Myocyte (in vitro differentiated cells): Measurements from ENCODE around the gene DDX11. TPM values are rescaled to one million over a fixed set of nuclear protein-coding genes. Genes with fewer than 3 reads are reported as not detected.
"Not testable (repeated sequence)": the region's sequence is repeated elsewhere in the genome, so short reads cannot be mapped to it uniquely, and the experiment has no call there.

Source experiments
- DNase-seq: peaks from one replicate; pipeline ENCODE4 v3.0.0-alpha.2; 2012; ENCODE audit warnings: low read depth
- total RNA-seq: library from RNA; depleted of rRNA; stranded (reverse); fragments of >200 nt; gene quantifications from 2 replicates; pipeline ENCODE4 v1.2.3, GENCODE V29; 2014

DDX11 gene
- total RNA-seq, 1 donor from 2014 or later, result 23.7 TPM

DNA sequence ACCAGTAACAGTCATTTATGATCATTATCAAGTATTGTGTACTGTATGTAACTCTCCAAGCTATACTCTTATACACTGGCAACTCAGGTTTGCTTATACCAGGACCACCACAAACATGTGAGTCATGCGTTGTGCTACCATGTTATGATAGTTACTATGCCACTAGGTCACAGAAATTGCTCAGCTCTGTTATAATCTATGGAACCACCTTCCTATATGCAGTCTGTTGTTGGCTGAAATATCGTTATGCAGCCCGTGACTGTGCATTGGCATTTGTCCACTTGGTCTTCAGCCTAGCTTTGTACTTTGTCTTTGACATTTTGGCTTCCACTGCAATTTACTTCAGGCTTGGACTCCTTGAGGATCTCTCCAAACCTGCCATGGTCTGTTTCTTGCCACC, 7.5 kb upstream of the DDX11 start:
- DNase-seq, result not testable (repeated sequence)

- DNase-seq, result not testable (repeated sequence)
Measured at GRCh38 chr12:31067656-31068055, 6.0 kb upstream of the DDX11 start.

DNA sequence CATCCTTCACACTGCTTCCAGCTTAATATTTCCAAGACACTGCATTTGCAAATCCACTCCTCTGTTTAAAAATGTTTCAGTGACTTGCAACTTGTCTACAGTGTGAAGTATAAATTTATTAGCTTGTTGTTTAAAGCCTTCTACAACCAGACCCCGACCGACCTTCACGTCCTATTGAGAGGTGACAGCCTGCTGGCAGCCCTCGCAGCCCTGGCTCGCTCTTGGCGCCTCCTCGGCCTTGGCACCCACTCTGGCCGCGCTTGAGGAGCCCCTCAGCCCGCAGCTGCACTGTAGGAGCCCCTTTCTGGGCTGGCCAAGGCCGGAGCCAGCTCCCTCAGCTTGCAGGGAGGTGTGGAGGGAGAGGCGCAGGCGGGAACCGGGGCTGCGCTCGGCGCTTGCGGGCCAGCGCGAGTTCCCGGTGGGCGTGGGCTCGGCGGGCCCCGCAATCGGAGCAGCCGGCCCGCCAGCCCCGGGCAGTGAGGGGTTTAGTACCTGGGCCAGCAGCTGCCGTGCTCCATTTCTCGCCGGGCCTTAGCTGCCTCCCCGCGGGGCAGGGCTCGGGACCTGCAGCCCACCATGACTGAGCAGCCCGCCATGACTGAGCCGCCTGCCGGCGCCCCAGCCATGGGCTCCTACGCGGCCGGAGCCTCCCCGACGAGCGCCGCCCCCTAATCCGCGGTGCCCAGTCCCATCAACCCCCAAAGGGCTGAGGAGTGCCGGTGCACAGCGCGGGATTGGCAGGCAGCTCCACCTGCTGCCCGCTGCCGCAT, 2.5 kb upstream of the DDX11 start:
- DNase-seq, result not testable (repeated sequence)

DNA sequence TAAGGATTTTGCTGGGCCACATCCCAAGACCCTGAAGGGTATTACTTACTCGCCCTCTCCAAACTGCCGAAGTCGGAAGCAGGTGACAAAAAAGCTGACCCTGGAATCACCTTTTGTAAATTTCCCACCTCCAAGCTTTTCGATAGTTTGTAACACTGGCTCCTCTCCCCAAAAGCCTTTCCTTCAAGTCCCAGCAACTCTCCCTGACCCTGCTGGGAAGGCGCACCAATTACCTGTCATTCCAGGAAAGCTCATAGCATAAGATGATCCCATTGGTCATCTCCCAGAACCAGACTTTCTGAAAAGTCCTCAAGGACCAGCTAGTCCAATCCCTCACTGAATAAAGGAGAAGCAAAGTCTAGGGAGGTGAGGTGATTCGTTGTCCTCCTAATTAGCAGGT, 698 bp upstream of the DDX11 start:
- not testable (repeated sequence) for DNase-seq

DNA sequence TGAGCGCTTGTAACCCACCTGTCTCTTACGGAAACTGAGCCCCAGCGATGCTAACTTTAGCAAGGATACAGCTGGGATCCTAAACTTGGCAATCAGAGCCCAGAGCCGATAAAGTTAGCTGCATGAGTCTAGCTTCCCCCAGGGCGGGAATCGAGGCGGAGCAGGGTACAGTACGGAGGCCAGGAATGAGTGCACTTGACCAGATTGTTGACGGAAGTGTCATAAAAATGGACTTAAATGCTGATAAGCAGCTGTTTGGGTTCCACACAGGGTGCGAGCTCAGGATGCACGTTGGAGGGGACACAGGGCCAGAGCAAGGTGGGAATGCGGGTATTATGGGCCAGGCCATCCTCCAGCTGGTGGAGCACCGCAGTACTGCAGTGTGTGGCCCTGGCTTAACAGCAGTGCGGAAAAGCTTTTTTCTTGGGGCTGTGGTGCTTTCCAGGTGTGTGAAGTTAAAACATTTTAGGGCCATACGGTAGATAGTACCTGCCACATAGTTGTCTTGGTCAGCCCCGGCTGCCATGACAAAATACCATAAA, 744 bp downstream of the DDX11 start:
- DNase-seq, result not testable (repeated sequence)

GRCh38 chr12:31076150-31076549, 2.5 kb downstream of the DDX11 start:
- not testable (repeated sequence) for DNase-seq

GRCh38 chr12:31077095-31077494, 3.4 kb downstream of the DDX11 start:
- not testable (repeated sequence) for DNase-seq

- peak; percentile 11 for DNase-seq
Measured at GRCh38 chr12:31077998-31078397, 4.3 kb downstream of the DDX11 start.

- not testable (repeated sequence) for DNase-seq
Measured at GRCh38 chr12:31079421-31079820, 5.8 kb downstream of the DDX11 start.

DNA sequence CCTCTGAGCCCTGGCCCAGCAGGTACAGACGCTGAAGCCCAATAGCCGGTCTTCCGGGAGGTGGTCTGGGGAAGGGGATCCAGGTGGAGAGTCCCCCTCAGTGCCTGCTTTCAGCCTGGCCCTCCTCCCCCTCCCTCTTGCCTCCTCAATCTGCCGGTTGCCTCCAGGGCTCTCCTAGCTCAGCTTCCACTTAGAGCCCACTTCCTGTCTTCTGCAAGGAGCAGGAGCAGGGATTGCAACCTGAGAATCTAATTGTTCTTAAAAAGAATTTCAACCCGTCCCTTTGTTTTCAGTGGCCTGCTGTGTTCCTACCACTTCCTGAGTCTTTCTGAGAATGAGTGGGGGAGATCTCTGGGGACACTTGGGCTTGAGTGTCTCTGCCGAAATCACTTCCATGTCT, 6.6 kb downstream of the DDX11 start:
- peak; percentile 35 for DNase-seq

DNA sequence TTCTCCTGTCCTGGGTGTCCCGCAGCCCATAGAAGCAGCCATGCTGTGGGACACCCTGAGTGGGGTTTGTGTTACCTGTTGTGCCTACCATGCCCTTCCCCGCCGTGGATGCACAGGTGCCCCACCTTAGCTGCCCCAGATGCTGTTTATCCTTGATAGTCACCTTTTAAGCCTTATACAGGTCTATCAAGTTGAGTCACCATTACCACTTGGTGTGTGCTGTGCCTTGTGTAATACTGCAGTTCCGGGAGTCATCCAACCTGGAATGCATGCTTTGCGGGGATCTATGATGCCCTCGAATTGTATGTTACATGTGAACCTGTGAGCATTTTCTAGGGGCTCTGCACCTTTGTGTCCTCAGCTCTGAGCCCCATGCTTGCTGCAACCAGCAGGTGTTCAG, 7.6 kb downstream of the DDX11 start:
- not testable (repeated sequence) for DNase-seq

DNA sequence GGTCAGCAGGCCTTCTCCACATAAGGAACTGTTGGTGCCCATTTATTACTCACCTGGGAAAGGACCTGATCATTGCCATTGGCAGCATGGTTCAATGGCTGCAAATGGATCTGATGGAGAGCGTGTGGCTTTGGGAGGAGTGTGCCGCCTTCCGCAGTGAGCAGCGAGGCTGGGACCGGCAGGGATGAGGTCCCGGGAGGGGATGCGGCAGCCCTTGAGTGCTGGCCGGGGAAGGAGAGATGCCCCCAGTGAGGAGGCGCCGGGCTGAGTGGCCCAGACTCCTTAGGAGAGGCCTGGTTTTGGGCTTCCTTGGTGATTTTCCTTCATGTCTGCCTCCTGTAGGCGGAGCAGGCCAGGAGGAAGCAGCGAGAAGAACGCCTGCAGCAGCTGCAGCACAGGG, 10.6 kb downstream of the DDX11 start:
- DNase-seq, result not testable (repeated sequence)

DNA sequence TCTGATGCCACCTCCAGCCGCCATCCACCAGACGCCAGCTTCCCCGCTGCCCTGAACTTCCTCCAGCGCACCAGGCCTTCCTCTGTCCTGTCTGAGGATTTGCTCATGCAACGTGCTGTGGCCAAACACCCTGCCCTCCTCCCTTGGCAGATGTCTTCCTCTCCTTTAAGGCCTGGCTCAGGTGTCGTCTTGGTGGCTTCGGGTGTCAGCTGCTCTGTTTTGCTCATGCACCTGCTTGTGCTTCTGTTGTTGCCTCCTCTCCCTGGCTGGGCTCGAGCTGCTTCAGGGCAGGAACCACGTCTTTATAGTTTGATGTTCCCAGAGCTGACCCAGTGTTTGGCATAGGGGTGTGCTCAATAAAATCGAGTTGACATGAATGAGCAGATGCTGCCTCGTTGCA, 12.4 kb downstream of the DDX11 start:
- DNase-seq, result not testable (repeated sequence)

DNA sequence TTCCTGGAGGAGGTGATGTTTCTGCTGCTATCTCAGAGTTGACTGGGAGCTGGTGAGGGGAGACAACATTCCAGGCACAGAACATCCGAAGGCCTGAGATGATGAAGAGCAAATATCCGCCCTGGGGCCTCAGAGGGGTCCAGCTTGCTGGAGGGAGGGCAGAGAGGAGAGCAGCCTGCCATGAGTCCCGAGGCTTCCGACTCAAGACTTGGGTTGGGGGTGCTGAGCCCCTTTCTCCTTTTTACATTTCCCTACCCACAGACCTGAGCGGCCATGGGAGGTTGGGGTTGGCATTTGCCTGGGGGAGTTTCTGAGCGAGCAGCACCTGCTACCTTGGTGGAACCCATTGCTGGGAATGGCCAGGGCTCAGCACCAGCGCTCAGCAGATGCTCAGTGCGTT, 13.8 kb downstream of the DDX11 start:
- DNase-seq, result not testable (repeated sequence)

DNA sequence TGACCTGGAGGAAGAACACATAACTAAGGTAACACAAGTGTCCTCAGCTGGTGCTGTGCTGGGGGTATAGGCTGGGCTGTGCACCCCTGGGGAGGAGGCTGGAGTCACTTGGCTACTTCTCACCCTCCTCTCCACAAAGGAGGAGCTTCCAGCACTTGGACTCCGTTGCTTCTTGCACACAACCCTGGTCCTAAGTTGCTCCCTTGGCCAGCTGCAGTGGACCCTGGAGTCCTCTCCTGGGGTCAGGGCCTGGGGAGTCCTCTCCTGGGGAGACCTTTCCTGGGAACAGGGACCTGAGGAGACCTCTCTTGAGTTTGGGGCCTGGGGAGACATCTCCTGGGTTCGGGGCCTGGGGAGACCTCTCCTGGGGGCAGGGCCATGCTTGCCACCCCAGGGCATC, 14.3 kb downstream of the DDX11 start:
- not testable (repeated sequence) for DNase-seq

- no peak for DNase-seq
Measured at GRCh38 chr12:31089072-31089471, 15.4 kb downstream of the DDX11 start.

- not testable (repeated sequence) for DNase-seq
Measured at GRCh38 chr12:31091629-31092028, 18.0 kb downstream of the DDX11 start.

DNA sequence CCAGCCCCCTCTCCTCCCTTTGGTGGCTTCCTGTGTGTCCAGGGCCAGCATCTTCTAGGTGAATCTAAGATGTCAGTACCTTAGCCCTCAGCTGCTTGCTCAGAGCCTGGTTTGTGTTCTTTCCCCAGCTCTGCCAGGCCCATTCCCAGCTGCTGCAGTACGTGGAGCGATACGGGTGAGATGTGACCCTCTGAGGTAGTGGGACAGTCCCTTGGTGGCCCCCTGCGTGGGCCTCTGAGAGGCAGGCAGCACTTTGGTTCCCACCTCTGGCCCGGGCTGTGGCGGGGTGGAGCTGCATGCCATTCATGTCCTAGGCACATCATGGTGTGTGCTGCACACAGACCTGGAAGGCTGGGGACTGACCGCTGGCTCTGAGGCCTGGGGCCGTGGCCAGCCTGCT, 19.1 kb downstream of the DDX11 start:
- DNase-seq, result not testable (repeated sequence)

GRCh38 chr12:31095080-31095860, 21.6 kb downstream of the DDX11 start:
- DNase-seq, result not testable (repeated sequence)

DNA sequence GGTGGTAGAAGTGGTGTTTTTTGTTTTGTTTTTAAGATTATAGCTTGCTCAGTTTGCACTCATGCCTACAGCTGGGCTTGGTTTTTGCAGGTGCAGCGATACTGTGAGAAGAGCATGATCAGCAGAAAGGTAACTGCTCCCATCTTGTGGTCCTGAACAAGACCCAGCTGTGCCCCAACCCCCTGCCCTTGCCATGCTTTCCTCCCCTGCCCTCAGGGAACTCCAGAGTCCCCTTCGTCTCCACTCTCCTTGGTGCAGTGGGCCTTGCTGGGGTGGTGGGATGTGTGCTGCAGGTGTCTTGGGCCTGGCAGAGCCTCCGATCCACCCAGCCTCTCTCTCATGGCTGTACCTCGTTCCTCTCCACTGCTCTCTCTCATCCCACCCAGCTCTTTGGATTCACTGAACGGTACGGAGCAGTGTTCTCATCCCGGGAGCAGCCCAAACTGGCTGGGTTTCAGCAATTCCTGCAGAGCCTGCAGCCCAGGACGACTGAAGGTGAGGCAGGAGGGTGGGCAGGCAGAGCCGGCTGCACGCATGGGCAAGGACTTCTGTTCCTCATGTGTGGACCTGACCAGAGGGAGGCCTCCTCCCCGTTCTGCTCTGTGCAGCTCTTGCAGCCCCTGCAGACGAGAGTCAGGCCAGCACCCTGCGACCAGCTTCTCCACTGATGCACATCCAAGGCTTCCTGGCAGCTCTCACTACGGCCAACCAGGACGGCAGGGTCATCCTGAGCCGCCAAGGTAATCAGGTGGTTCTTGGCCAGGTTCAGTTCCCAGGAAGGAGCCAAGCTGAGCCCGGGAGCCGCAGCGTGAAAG, 22.8 kb downstream of the DDX11 start:
- DNase-seq, result not testable (repeated sequence)

DNA sequence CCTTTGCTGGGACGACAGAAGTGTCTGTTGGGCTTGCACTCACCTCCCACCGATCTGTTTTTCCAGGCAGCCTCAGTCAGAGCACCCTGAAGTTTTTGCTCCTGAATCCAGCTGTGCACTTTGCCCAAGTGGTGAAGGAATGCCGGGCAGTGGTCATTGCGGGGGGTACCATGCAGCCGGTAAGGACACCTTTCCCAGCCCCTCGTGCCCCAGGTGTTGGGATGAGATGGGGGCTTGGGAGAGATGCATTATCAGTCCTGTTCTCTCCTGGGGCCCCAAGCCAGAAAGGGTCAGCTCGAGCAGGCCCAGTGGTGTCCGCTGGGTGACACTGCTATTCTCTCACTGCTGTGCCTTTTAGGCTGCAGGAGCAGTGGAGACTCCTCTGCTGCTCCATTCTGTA, 24.2 kb downstream of the DDX11 start:
- not testable (repeated sequence) for DNase-seq
